ENCODE results near the gene ITPKA. TPM values are rescaled to one million over a fixed set of nuclear protein-coding genes. Genes with fewer than 3 reads are reported as not detected.
A peak's percentile ranks its signal among the peaks of the same experiment; 100 is the strongest.

Gene ITPKA
- total RNA-seq, 1 experiment from 2014 or later: 7.3 TPM

DNA sequence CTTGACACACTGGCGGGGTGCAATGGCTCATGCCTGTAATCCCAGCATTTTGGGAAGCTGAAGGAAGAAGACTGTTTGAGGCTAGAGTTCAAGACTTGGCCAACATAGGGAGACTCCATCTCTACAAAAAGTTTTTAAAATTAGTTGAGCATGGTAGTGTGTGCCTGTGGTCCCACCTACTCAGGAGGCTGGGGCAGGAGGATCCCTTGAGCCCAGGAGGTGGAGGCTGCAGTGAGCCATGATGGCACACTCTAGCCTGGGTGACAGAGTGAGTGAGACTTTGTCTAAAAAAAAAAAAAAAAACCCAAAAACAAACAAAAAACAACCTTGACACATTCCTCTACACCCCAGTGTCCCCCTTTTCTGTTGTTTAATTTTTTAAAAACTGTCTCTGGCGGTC lies 4.0 kb upstream of the ITPKA start:
- DNase-seq (ENCODE audit: low spot score): no peak

DNA sequence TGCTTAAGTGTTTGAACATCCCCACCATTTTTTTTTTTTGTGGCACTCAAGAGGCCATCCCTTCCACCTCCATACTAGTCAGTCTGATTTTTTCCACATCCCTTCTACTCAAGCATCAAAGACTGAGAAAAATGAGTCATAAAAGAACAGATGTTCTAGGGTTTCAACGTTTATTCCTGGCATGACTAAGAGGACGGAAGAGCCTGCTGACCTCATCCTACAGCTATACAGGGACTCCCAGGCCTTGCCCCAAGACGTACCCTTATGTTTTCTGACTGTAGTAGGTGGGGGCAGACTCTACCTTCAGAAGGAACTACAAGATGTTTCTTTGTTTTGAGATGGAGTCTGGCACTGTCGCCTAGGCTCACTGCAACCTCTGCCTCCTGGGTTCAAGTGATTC lies 3.3 kb upstream of the ITPKA start:
- no peak for DNase-seq (ENCODE audit: low spot score)

DNA sequence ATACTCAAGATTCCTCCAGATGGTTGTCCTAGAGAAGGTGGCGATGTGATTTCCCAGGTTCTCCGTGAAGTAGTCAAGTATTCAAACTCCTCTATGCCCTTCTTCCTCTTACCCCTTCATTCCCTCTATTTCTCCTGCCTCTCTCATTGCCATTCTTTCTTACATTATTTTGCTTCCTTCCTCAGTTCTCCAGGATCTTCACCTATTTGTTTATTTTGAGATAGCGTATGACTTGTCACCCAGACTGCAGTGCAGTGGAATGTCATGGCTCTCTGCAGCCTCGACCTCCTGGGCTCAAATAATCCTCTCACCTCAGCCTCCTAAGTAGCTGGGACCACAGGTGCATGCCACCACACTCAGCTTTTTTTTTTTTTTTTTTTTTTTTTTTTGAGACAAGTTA lies 1.8 kb upstream of the ITPKA start:
- no peak for DNase-seq (ENCODE audit: low spot score)

DNA sequence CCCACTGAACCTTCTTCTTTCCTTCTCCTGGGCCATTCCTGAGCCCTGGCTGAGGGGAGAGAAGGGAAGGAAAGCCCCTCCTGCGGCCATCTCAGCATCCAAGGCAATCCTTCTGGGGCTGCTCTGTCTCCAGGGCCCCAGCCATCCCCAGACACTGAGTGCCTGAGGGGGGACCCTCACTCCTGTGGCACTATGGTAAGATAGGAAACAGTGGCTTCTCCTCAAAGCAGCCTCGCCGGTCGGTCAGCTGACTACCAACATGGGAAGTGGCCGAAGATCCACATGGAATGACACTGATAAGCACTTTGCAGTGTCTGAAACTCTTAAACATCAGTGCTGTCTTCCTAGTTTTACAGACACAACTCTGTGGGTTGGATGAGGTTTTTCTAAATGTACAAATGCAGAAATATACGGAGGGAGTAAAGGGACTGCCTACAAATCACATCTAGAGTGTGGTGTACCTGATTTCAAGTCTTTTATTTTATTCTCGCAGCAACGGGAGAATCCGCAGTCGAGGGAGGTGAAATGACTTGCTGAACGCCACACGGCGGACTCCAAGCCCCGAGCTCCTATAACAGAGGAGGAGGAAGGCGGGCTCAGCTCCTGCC lies 973 bp upstream of the ITPKA start:
- DNase-seq (ENCODE audit: low spot score): no peak

DNA sequence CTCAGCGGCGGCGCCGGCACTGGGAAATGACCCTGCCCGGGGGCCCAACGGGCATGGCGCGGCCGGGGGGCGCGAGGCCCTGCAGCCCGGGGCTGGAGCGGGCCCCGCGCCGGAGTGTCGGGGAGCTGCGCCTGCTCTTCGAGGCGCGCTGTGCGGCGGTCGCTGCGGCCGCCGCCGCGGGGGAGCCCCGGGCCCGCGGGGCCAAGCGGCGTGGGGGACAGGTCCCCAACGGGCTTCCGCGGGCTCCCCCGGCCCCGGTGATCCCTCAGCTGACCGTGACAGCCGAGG lies 172 bp downstream of the ITPKA start:
- no peak for DNase-seq (ENCODE audit: low spot score)

DNA sequence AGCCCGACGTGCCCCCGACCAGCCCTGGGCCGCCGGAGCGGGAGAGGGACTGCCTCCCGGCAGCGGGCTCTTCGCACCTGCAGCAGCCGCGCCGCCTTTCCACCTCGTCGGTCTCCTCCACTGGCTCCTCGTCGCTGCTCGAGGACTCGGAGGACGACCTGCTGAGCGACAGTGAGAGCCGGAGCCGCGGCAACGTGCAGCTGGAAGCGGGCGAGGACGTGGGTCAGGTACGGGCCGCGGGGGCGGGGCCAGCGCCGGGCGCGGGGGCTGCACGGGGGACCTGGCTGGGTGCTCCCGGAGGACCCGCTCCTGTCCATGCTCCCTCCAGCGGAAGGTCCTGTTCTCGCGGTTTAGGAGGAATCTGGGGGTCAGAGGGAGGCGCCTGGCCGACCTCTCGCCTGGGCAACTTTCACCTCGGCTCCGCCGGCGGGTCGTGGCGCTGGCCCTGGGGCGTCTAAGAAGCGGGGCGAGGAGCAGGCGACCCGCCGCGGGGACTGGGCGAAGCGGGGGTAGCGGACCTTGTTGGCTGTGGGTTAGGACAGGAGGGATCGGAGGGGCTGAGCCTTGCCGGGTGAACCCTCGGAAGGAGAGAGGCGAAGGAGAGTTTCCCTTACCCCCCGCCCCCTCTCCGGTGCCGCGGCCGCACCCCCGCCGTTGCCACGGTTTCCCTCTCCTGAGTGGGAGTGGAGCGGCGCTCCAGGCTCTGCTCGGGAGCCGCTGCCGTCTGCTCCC lies 682 bp downstream of the ITPKA start:
- DNase-seq (ENCODE audit: low spot score): peak; percentile 59

DNA sequence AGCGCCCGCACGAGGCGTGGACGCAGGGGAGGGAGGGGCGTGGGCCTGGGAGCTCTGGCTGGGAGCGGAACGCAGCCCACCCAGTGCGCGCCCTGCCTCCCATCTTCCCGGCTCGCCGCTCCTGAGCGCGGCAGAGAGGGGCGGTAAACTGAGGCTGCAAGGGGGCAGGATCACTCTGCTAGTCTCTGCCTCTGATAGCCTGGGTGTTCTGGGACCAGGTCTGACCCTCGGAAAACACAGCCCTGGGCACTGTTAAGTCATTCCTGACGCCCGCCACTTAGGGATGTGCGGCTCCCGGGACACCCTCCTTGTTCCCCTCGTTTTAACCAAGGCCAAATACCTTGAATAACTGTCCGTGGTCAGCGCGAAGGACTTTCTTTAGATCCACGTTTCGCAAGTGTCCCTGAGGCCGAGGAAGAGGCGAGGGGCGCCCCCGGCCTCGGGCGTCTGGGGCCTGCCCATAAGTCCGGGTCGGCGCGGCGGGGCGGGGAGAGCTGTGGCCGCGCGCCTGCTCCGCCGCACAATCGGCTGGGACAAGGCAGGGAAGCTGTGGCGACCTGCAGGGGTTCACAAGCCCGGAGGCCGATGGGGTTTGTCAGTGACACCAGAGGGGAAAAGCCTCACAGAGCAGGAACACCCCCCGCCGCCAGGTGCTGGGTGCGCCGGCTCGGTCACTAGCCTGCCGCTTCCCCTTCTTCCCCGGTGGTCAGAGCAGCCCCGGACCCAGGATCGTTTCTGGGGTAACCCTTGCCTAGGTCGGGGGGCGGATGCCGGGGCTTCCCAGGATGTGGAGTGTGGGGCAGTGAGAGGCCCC lies 1.5 kb downstream of the ITPKA start:
- DNase-seq (ENCODE audit: low spot score): no peak

DNA sequence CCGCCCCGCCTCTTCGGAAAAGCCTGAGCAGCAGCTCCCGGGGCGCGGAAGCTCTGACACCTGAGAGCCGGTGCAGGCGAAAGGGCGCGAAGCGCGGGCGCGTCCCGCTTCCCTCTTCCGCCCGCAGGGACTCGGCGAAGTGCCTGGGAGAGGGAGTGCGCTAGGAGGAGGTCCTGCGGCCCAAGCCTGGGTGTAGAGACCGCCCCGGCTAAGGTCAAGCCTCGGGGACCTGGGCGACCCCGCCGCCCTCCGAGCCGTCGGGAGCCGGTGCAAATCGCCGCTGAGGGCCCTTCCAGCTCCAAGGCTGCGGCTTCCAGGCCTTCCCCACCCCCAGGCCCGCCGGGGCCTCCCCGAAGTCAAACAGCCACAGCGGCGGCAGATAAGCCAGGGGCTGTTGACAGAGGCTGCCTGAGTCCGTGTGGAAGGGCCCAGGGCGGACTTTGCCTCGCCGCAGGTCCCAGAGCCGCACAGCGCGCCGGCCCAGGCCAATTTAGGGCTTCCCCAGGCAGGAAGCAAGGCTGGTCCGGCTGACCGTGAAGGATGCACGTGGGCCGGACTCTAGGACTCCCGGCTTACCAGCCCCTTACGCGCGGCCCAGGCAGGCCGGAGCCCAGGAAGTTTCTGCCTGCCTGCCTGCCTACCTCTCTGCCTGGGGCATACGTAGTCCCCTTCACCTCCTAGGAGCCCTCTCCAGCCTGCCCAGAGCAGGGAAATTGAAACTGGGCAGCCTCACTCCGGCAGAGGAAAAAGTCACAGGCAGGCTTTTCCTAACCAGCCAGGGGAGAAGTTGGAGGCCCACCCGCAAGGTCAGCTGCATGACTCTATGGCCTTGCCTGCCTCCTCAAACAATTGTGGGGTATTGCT lies 2.3 kb downstream of the ITPKA start:
- DNase-seq (ENCODE audit: low spot score): no peak

DNA sequence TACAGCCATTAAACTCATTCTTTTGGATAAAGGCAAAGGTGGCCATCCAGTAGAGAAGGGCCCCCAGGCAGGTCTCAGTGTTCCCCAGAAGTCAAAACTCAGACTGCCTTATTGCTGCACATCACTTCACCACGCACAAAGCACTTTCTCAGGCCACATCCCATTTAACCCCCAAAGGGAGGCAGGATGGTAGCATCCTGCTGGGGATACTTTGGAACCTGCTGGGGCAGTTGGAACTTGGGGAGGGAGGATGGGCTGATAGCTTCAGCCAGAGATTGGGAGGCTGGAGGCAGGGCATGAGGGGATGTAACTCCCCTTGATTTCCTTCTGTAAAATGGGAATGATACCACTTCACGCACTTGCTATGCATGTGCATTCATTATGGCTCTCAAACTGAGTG lies 5.0 kb downstream of the ITPKA start:
- DNase-seq (ENCODE audit: low spot score): no peak

DNA sequence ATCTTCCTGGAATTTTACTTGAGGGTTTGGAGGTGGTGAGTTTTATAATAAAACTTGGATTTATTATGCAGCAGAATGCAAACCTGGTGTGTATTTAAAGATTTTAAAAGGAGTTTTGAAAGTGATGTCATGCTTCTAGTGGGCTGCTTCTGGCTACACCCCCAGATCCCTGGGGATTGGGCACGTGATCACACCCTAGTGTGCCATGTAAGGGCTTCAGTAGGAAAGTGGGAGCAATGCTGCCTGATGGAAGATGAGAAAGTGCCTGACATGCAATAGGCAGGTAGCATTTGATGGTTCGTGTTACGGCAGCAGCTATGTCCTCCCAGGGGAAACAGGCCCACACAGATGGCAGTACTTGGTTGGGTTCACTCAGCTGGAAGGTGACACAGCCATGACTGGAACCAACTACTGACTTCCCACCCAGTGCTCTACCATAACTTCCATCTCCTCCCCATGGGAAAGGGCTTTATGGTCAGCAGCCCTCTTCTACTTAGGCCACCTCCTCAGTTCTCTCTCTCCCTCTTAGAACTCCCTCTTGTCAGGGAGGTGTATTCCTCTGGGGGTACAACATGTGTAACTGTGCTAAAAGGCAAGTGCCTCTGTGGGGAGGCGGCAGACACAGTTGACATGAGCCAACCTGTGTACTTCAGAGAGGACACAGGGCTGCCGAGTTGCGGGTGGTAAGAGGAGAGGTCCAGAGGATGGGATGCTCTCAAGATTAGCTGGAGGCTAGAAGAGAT lies 5.6 kb downstream of the ITPKA start:
- DNase-seq (ENCODE audit: low spot score): no peak

DNA sequence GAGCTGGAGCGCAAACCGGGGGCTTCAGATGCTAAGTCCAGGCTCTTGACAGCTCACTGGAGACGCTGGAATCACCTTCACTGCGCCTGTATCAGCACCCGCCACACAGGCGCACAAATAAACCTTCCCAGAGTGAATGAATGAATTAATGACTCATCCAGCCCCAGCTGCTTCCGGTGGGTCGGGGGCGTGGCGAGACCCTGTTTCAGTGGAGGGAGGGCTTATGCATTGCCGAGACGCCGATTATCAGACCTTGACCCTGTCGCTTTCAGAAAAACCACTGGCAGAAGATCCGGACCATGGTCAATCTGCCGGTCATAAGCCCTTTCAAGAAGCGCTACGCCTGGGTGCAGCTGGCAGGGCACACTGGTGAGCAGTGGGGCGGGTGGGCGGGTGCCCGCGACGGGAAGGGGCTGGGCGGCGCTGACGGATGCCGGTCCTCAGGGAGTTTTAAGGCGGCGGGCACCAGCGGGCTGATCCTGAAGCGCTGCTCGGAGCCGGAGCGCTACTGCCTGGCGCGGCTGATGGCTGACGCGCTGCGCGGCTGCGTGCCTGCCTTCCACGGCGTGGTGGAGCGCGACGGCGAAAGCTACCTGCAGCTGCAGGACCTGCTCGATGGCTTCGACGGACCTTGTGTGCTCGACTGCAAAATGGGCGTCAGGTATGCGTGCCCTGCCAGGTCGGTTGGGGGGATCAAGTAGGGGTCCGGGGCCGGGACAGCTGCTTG lies 7.7 kb downstream of the ITPKA start:
- DNase-seq (ENCODE audit: low spot score): no peak

DNA sequence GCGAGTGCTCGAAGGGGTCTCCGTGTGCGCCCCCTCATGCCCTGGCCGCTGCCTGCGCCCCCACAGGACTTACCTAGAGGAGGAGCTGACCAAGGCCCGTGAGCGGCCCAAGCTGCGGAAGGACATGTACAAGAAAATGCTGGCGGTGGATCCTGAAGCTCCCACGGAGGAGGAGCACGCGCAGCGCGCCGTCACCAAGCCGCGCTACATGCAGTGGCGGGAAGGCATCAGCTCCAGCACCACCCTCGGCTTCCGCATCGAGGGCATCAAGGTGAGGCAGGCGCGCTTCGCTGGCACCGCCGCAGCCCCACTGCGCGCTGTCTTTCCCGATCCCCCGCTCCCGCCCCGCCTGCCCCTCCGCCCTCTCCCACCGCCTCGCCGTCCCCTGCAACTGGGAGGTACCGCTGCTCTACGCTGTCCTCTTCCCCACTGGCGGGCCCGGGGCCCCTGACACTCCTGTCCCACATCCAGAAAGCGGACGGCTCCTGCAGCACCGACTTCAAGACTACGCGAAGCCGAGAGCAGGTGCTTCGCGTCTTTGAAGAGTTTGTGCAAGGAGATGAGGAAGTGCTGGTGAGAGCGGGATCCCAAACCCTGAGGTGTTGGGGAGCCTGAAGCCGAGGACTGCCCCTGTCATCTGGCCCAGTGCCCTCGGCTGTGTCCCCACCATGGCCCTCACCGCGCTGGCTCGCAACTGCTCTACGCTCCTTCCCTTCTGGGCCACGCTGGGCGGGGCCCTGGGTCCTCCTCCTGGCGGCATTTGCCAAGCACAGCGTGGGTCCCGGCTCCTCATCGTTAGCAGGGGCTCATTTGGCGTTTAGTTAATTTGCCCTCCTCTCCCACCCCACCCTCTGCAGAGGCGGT lies 8.5 kb downstream of the ITPKA start:
- no peak for DNase-seq (ENCODE audit: low spot score)

DNA sequence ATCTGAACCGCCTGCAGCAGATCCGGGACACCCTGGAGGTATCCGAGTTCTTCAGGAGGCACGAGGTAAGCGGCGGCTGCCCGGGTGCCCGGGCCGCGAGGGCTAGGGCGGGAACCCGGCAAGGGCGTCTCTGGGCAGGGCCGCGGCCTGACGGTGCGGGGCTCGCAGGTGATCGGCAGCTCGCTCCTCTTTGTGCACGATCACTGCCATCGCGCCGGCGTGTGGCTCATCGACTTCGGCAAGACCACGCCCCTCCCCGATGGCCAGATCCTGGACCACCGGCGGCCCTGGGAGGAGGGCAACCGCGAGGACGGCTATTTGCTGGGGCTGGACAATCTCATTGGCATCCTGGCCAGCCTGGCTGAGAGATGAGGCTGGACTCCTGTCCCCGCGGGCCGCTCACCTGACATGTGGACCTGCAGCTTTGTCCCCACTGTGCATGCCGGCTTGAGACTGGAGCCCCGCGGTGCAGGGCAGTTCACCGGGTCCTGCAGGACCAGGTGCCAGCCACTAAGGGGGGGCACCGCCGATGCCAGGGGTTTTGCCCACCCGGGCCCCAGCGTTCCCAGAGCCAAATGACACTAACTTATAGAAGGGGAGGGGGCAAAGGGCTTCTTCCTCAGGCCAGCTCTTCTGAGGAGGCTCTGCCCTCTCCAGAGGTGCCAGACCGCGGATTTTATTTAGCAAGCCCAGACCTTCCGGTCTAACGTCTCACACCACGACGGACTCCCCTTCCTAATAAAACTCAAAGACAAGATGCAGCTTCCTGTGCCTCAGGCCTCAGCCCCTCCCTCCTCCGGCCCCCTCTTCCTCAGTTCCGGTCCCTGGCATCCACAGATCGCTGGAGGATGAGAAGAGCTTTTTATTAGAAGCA lies 9.4 kb downstream of the ITPKA start:
- no peak for DNase-seq (ENCODE audit: low spot score)

DNA sequence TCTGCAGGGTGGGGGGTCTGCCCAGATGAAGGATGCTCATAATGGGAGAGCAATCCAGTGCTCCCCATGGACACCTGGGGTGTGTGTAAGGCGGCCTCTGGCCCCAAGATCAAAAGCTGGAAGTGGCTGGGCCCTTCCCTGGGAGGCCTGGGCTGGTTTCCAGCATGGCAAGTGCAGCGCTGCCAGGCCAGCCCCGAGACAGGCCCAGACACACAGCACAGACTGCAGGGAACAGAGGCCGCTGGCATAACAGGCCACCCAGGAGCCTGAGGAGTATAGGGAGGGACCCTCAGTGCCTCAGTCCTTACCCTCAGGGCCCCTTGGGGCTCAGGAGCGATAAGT lies 10.0 kb downstream of the ITPKA start:
- no peak for DNase-seq (ENCODE audit: low spot score)

DNA sequence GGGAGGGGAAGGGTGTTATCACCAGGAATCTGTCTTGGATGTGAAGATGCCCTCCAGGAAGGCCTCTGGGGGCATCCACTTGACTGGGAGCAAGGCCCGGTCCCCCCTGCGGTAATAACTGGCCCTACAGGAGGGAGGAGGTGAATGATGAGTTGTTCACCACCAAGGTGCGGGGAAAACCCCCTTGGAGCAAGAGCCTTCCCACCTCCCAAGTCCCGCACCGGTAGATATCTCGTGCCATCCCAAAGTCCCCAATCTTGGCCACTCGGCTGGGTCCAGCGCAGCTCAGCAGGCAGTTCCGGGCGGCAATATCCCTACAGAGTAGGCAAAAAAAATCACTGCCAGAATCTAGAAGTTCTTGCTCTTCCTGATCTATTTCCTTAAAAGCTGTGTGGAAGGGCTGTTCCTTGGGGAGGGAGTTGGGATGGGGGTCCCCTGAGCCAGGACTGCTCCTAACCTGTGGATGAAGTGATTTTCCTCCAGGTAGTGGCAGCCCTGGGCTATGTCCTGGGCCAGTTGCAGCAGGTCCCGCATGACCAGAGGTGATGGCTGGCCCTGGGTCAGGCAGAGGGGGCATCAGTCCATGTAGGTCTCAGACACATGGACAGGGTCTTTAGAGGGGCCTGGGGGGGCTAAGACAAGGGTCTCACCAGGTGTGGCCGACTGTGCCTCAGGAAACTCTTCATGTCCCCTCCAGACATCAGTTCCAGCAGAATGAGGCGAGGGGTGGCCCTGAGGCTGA lies 11.2 kb downstream of the ITPKA start:
- no peak for DNase-seq (ENCODE audit: low spot score)

DNA sequence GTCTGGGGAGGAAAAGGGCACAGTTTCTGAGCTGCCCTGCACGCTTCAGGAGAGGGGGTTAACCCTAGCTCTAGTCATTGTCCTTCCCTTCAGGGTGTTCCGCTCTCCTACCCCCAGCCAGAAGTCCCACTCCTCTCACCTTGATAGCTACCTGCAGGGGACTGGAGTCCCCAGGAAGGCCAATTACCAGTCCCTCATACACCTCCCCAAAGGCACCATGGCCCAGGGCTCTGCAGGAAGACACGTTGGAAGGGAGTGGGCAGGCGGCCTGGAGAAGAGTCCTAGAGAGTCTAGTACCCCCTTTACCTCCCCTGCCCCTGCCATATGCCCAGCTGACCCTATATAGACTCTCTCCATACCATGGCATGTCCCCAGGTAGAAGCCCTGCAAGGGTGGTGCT lies 12.1 kb downstream of the ITPKA start:
- DNase-seq (ENCODE audit: low spot score): no peak

DNA sequence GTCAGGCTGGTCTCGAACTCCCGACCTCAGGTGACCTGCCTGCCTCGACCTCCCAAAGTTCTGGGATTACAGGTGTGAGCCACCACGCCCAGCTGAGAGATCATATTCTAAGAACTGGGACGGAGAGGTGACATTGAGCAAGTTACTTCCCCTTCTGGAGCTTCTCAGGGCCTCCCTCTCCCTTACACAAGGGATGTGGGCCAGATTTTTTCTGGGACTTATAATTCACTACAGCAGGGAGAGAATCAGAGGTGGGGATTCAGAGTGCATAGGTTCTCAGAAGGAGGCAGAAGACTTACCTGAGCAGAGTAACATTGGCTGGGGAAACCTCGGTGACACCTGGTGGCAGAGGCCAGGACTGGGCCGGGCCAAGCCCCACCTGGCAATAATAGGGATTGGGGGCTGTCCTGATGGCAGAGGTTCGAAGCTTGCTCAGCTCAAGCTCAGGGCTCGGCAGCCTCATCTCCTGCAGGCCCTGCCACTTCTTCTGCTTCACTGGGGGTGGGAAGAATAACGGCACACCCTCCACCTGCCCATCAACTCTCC lies 13.2 kb downstream of the ITPKA start:
- peak; percentile 48 for DNase-seq (ENCODE audit: low spot score)

DNA sequence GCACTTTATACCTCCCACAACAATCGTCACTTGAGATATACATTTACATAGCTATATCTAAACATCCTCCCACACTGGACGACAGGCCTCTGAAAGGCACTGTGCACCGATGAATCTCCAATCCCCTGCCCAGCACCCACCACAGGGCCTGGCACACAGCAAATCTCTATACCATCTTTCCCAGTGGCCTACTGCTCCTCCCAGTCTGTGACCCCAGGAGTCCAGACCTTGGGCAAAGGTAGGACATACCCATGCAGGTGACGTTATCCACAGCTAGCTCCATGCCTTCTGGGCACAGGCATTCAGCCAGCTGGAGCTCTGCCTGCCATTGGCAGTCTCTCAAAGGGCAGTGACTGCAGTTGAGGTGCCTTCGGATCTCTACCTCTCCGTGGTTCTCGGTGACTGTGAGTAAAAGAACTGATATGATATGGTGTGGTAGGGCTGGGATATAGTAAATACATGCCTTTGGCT lies 14.2 kb downstream of the ITPKA start:
- DNase-seq (ENCODE audit: low spot score): peak; percentile 38
